ENCODE measurements around the gene KRT77. TPM values are rescaled to one million over a fixed set of nuclear protein-coding genes. Genes with fewer than 3 reads are reported as not detected.
"Not testable (repeated sequence)": the region's sequence is repeated elsewhere in the genome, so short reads cannot be mapped to it uniquely, and the experiment has no call there.

KRT77 gene
- total RNA-seq, 1 donor from 2014 or later, result not detected

GRCh38 chr12:52681526-52682380 lies 21.6 kb downstream of the KRT77 start:
- intact Hi-C loops (cut with micrococcal nuclease), result no loop called here
- no peak for ATAC-seq

GRCh38 chr12:52680363-52680762 lies 23.0 kb downstream of the KRT77 start, which contains the start of gene KRT1:
Gene KRT1 (minus strand): TSS chr12:52680407. CDS start chr12:52680348, 59 bp downstream.
- DNase-seq, result no peak
- intact Hi-C loops (cut with micrococcal nuclease), result no loop called here
- no peak for ATAC-seq

More at GRCh38 chr12:52681526-52682380, 21.6 kb downstream of the KRT77 start:
- no peak for DNase-seq

- DNase-seq (no peak), ATAC-seq (no peak)
- intact Hi-C loops (cut with micrococcal nuclease), result no loop called here
Observed at GRCh38 chr12:52679875-52680274, 23.4 kb downstream of the KRT77 start.

GRCh38 chr12:52677671-52678070 lies 25.7 kb downstream of the KRT77 start:
- ATAC-seq (no peak), DNase-seq (no peak)
- intact Hi-C loops (cut with micrococcal nuclease), result no loop called here

GRCh38 chr12:52677126-52677525 lies 26.2 kb downstream of the KRT77 start:
- intact Hi-C loops (cut with micrococcal nuclease), result no loop called here
- DNase-seq (no peak), ATAC-seq (no peak)

- intact Hi-C loops (cut with micrococcal nuclease), result no loop called here
- no peak for DNase-seq
- no peak for ATAC-seq
Observed at GRCh38 chr12:52676163-52676562, 27.2 kb downstream of the KRT77 start.

GRCh38 chr12:52675301-52675701 lies 28.0 kb downstream of the KRT77 start:
- DNase-seq, result no peak
- ATAC-seq, result no peak
- intact Hi-C loops (cut with micrococcal nuclease), result no loop called here

- ATAC-seq, result no peak
- intact Hi-C loops (cut with micrococcal nuclease), result no loop called here
- no peak for DNase-seq
Observed at GRCh38 chr12:52674433-52674775, 28.9 kb downstream of the KRT77 start.

GRCh38 chr12:52673713-52674432 lies 29.5 kb downstream of the KRT77 start:
- intact Hi-C loops (cut with micrococcal nuclease), result no loop called here
- DNase-seq (no peak), ATAC-seq (no peak)

GRCh38 chr12:52673217-52673616 lies 30.1 kb downstream of the KRT77 start:
- intact Hi-C loops (cut with micrococcal nuclease), result no loop called here
- DNase-seq, result no peak
- no peak for ATAC-seq

GRCh38 chr12:52672321-52672933 lies 30.9 kb downstream of the KRT77 start:
- DNase-seq, result no peak
- intact Hi-C loops (cut with micrococcal nuclease), result no loop called here
- no peak for ATAC-seq

- DNase-seq (no peak), ATAC-seq (no peak)
- intact Hi-C loops (cut with micrococcal nuclease), result no loop called here
Observed at GRCh38 chr12:52670961-52671360, 32.4 kb downstream of the KRT77 start.

- intact Hi-C loops (cut with micrococcal nuclease), result no loop called here
- DNase-seq (no peak), ATAC-seq (no peak)
Observed at GRCh38 chr12:52670506-52670905, 32.8 kb downstream of the KRT77 start.

- DNase-seq; intact Hi-C loops (cut with micrococcal nuclease); ATAC-seq: not testable (repeated sequence)
Observed at GRCh38 chr12:52669941-52670340, 33.4 kb downstream of the KRT77 start.

- DNase-seq (no peak), ATAC-seq (no peak)
- intact Hi-C loops (cut with micrococcal nuclease), result no loop called here
Observed at GRCh38 chr12:52669426-52669825, 33.9 kb downstream of the KRT77 start.

GRCh38 chr12:52667931-52668330 lies 35.4 kb downstream of the KRT77 start:
- ATAC-seq (no peak), DNase-seq (no peak)
- intact Hi-C loops (cut with micrococcal nuclease), result no loop called here

GRCh38 chr12:52667509-52667908 lies 35.8 kb downstream of the KRT77 start:
- intact Hi-C loops (cut with micrococcal nuclease), result no loop called here
- DNase-seq (no peak), ATAC-seq (no peak)

- intact Hi-C loops (cut with micrococcal nuclease), result no loop called here
Observed at GRCh38 chr12:52666471-52666870, 36.9 kb downstream of the KRT77 start.

GRCh38 chr12:52663420-52663819 lies 39.9 kb downstream of the KRT77 start:
- ATAC-seq (no peak), DNase-seq (no peak)
- intact Hi-C loops (cut with micrococcal nuclease), result no loop called here

More at GRCh38 chr12:52666471-52666870, 36.9 kb downstream of the KRT77 start:
- ATAC-seq (no peak), DNase-seq (no peak)

GRCh38 chr12:52662918-52663229 lies 40.5 kb downstream of the KRT77 start:
- intact Hi-C loops (cut with micrococcal nuclease), result no loop called here
- no peak for ATAC-seq
- DNase-seq, result no peak
